G401.6 (cell line): ENCODE data around the gene UBA5.
"Not testable (repeated sequence)": the region's sequence is repeated elsewhere in the genome, so short reads cannot be mapped to it uniquely, and the experiment has no call there.

Source experiments
- FAIRE-seq: peaks from 2 replicates; lab custom pipeline; 2012; peaks lifted over from hg19 to GRCh38; lab: Jason Lieb, UNC

Gene UBA5

DNA sequence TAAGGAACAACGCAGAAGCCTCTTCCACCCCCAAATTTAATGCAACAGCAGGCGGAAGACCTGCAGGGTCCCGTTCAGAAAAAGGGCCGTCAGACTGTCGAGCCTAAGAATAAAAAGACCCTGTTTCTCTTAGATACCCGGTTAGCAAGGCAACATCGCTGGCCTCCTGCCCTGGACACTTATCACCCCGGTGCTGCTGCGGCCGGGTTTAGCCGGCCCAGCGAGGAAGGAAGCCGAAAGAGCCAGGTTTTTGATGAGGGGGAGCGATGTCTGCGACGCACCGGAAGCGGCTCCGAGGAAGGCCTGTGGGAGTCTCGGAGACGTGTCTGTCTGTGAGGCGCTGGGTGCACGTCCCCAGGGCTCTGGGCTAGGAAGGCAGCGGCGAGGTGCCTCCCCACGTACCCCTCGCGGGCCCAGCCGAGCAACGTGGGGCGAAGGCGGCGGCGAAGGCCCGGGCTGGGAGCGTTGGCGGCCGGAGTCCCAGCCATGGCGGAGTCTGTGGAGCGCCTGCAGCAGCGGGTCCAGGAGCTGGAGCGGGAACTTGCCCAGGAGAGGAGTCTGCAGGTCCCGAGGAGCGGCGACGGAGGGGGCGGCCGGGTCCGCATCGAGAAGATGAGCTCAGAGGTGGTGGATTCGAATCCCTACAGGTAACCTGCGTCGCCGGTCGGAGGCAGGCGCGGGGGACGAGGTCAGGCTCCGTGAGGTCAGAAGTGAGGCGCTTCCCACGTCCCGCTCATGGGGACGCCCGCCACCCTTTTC, at the start of gene UBA5:
Gene UBA5 (plus strand): TSS at position 278 of the 759 bp plus-strand sequence. CDS start 209 bp downstream, at position 487.
- FAIRE-seq = no peak

DNA sequence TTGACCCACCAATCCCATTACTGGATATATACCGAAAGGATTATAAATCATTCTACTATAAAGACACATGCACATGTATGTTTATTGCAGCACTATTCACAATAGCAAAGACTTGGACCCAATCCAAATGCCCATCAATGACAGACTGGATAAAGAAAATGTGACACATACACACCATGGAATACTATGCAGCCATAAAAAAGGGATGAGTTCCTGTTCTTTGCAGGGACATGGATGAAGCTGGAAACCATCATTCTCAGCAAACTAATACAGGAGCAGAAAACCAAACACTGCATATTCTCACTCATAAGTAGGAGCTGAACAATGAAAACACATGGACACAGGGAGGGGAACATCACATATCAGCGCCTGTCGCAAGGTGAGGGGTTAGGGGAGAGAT, 44.8 kb upstream of the UBA5 start:
- FAIRE-seq = not testable (repeated sequence)

- FAIRE-seq = no peak
Observed at GRCh38 chr3:132615881-132616280, 44.2 kb upstream of the UBA5 start.

- FAIRE-seq = no peak
Observed at GRCh38 chr3:132616780-132617179, 43.3 kb upstream of the UBA5 start.

DNA sequence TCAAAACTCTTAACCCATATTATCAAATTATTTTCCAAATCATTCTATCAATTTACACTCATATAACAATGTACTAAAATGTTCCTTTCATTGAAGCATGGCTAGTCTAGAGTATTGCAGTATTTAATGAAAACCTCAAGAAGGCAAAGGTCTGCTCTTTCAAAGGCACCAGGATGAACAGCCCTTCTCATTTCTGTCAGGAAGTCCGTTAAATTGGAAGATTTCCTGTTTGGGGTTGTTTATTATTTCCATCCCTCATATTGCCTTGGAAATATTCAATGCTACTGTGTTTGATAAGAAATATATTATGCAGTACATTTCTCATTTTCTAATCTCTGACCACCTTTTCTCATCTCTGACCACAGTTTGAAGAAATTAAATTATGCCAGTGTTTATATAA, 38.0 kb upstream of the UBA5 start:
- FAIRE-seq = no peak

- no peak for FAIRE-seq
Observed at GRCh38 chr3:132622761-132623160, 37.4 kb upstream of the UBA5 start.

DNA sequence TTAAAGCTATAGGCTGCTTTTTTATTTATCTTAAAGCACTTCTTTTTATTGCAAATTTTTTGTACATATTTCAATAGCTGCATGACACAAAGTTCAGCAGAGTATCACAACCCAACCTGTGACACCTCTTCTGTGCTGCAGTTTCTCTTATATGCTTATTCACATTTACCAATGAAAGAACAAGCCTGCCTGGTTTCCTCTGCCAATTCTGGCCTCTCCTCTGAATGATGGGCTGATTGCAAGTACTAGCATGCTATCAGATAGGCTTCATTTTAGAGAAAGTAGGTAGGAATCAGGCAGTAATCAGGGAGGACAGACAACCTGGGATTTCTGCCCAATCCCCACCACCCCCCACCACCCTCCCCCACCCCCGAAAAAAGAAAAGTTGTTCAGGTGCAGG, 36.5 kb upstream of the UBA5 start:
- no peak for FAIRE-seq

DNA sequence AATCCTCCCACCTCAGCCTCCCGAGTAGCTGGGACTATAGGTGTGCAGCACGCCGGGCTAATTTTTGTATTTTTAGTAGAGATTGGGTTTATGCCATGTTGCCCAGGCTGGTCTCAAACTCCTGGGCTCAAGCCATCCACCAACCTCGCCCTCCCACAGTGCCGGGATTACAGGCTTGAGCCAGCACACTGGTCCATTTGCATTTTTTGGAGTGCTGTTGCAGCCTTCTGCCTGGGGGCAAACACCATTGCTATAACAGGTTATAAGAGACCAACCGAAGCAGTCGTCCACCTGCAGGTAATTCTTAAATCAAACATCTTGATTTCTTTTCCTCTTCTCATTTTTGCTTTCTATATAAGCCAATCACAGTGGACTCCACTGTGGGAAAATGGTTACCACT, 35.3 kb upstream of the UBA5 start:
- no peak for FAIRE-seq

GRCh38 chr3:132625613-132626012, 34.5 kb upstream of the UBA5 start:
- FAIRE-seq = no peak

DNA sequence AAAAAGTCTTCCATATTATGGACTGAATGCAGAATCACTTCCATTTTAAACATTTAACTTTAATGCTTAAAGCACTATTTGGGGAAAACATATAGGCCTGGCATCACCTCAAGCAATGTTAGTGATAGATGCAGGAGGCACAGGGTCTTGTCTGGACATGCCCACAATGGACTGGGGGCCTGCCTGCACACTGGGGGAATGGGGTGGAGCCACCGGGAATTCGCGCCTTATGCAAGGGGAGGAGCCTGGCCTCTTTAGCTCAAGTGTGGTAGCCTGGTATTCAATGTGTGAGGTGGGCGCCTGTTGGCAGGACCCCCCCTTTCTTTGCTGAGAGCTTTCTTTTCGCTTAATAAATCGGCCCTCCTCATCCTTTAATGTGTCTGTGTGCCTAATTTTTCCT, 33.2 kb upstream of the UBA5 start:
- no peak for FAIRE-seq

DNA sequence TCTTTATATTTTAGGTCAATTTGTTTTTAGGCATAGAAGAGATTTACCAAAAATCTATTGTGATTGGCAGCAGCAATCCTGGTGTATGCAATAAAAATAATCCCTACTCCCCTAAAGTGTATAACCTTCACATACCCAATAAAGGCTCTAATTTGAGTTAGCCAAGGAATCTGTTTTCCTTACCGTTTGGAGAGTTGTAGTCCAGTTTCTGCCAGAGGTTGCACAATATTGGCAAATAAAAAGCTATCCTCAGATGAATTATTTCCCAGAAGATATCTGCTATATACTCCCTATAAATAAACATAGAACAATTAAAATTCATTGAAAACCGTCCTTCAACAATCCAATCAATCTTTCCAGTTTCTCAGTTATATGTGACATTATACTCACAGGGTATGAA, 32.0 kb upstream of the UBA5 start:
- FAIRE-seq = no peak

GRCh38 chr3:132629928-132630327, 30.2 kb upstream of the UBA5 start:
- no peak for FAIRE-seq

DNA sequence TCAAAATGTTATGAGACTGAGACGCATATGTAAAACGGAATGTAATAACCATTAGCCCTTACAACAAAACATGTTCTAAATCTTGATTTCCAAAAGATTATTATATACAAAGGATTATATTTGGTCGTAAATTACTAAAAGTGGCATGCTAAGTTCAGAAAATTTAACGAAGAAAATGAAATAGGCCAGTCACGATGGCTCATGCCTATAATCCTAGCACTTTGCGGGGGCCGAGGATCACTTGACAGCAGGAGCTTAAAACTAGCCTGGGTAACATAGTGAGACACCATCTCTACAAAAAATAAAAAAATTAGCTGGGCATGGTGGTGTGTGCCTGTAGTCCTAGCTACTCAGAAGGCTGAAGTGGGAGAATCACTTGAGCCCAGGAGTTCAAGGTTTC, 29.5 kb upstream of the UBA5 start:
- FAIRE-seq = no peak

DNA sequence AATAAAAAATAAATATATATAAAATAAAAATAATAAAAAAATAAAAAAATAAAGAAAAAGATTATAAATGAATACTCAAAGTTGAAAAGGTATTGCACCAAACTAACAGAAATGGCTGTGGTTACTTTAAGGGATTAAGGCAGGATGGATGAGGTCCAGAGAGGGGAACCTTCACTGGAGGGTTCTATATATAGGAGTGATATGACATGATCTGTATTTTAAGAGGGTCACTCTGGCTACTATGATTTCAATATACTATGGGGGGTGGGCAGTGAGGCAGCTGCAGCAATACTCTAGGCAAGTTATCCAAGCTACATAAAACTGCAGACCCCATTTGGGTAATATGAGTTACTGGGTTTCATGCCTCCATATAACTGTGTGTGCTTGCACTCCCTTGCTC, 25.1 kb upstream of the UBA5 start:
- no peak for FAIRE-seq

- peak; percentile 67 for FAIRE-seq
Observed at GRCh38 chr3:132637590-132637989, 22.5 kb upstream of the UBA5 start.

GRCh38 chr3:132638706-132639105, 21.4 kb upstream of the UBA5 start:
- no peak for FAIRE-seq

DNA sequence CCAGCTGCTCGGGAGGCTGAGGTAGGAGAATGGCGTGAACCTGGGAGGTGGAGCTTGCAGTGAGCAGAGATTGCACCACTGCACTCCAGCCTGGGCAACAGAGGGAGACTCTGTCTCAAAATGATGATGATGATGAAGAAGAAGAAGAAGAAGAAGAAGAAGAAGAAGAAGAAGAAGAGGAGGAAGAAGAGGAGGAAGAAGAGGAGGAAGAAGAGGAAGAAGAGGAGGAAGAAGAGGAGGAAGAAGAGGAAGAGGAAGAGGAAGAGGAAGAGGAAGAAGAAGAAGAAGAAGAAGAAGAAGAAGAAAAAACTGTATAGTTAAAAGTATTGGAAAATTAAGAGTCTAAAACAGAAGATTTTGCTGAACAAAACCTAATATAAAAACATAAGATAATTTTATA, 18.7 kb upstream of the UBA5 start:
- FAIRE-seq = not testable (repeated sequence)

DNA sequence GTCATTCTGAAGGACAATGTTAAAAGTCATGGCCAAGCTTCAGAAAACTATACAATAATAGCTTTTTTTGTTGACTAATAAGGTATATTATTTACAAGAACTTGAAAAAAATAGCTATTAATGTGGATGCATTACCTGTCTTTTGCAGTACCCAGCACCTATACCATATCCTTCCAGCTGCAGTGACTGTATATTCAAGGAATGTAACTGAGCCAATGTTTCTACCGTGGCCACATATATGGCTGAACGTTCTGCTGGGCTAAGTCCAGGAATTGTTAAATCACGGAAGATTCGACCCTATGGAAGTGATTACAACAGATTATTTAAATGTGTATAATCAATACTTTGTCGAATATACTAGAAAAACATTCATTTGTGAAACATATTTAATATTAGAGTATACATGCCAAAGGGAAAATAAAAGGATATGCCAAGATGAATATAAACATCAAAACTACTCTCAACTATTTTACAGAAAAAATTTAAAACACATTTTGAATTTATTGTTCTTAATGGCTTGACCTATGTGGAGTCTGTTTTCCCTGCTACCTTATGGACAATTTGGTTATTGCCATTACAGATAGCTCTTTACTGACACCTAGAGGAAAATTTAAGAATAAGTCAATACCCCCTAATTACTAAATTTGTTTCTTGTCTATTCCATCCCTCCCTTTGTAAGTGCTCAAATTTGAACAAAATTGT, 18.1 kb upstream of the UBA5 start:
- peak; percentile 97 for FAIRE-seq

- no peak for FAIRE-seq
Observed at GRCh38 chr3:132642539-132642847, 17.6 kb upstream of the UBA5 start.

DNA sequence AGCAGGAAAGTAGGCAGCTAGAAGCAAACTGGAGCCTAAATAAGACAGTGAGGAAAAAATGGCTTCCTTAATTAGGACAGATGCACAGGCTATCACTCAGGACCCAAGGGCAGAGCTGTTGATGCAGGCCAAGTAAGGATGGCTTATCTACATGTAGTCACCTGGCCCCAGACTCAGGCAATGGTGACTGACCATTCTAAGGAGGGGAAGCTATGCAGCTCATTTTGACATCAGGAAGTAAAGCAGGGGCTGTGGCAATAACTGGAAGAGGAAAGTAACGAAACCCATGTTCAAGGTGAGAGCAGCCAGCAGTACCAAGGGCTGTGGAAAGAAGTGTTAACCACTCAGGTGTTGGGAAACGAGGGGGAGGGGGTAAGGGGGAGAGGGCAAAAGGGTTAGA, 16.8 kb upstream of the UBA5 start:
- no peak for FAIRE-seq

DNA sequence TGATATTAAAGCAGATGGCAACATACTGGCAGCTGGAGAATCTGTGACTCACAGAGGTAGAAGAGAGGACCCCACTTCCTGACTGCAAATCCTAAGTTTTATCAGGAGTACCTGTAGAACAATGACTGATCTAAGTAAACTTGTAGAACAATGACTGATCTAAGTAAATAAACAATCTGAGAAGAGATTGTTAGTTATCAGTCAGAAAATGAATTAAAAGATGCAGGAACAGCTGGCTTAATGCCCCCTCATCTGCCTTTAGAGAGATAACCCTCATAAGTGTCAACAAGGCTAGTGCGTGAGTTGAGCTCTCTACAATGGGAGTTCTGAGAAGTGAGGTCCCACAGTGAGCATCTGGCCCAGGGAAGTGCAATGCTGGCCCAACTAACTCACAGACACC, 15.1 kb upstream of the UBA5 start:
- no peak for FAIRE-seq

- FAIRE-seq = no peak
Observed at GRCh38 chr3:132650153-132650552, 10.0 kb upstream of the UBA5 start.

DNA sequence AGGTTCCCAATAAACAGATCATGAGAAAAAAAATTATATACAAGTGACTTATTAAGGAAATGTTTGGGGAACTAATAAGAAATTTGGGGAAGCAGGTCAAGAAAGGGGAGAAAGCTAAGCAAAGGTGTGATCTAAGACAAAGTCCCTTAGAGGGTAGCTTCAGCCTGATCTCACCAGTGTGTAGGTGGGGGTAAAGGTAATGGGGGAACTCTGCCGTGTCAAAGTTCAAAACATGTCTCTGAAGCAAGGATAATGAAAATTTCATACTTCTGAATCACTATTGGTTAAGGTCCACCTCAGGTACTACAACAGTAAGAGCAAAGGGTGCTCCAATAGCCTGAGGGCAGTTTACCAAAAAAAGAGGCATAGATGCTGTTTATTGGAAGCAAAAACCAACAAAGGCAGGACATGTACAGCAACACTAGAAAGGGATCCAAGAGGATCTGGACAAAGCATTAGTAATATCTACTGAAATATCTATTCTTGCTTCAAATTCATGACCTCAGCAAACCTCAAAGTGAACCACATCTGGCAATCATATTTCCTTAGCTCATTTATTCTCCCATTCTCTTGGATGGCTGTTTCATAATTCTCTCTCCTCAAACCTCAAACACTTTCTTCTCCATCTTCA, 7.4 kb upstream of the UBA5 start:
- FAIRE-seq = no peak

DNA sequence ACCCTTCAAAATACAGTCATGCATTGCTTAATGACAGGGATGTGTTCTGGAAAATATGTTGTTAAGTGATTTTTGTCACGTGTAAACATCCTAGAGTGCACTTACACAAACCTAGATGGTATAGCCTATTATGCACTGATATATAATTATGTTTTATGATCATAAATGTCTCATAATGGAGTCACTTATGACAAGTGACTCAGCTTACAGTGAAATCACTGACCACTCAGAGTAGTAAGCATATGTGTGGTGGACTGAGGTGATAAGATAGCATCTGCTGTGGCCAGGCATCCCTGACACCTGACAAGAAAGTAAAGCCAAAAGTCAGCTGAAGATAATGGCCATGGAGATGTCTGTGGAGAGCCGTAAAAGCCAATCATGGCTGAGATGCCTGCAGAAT, 5.9 kb upstream of the UBA5 start:
- no peak for FAIRE-seq
